Panc1 (cell line): ENCODE measurements around the gene NPR3. TPM values are rescaled to one million over a fixed set of nuclear protein-coding genes. Genes with fewer than 3 reads are reported as not detected.

ENCODE experiments used
- ATAC-seq: fragments of 200-7000 bp; cut with Tn5 transposase; 2 replicates; pipeline ENCODE4 v1.9.1; 2020; ENCODE audit warnings: mild to moderate bottlenecking, moderate library complexity
- BruUV-seq: library from RNA; stranded (reverse); fragments of 400-500 nt; replicated peaks from 2 replicates; lab custom pipeline; 2021; lab: Mats Ljungman, UMichigan
- CTCF ChIA-PET: fragments of 300-600 bp; sonication (Branson Sonifier 250); formaldehyde crosslinking; loops from one replicate; lab custom pipeline; 2022; ENCODE audit warnings: antibody characterized with exemption; lab: Charles Lee
- POLR2A ChIA-PET: fragments of 300-600 bp; sonication (Branson Sonifier 250); formaldehyde crosslinking; loops from one replicate; lab custom pipeline; 2022; ENCODE audit warnings: antibody characterized with exemption; lab: Charles Lee
- DNase-seq: peaks from one replicate; pipeline ENCODE4 v3.0.0-alpha.2; 2010; ENCODE audit warnings: low read depth, low spot score
- H3K27ac ChIP-seq: 2 replicates; pipeline ENCODE4 v1.5.1; 2011; ENCODE audit warnings: mild to moderate bottlenecking, low read length, inconsistent platforms
- H3K27me3 ChIP-seq: fragments of 200-500 bp; sonication (Bioruptor generic); 2 replicates; pipeline ENCODE4 v1.6.0; 2014; ENCODE audit warnings: low read length, inconsistent platforms; ENCODE audit not compliant: control insufficient read depth, insufficient read depth
- H3K36me3 ChIP-seq: fragments of 200-500 bp; sonication (Bioruptor generic); 2 replicates; pipeline ENCODE4 v1.5.1; 2014; ENCODE audit warnings: inconsistent platforms, mild to moderate bottlenecking, low read length, moderate library complexity; ENCODE audit not compliant: control insufficient read depth, insufficient read depth
- H3K4me1 ChIP-seq: 2 replicates; pipeline ENCODE4 v1.5.1; 2011; ENCODE audit warnings: inconsistent platforms, mild to moderate bottlenecking, low read length, moderate library complexity; ENCODE audit not compliant: control insufficient read depth, insufficient read depth
- H3K4me3 ChIP-seq, 2 experiments: 2 replicates each; pipeline ENCODE4 v1.5.1; 2011 to 2012; ENCODE audit warnings: low read depth in 2 of 2, low read length in 2 of 2, mild to moderate bottlenecking in 2 of 2, inconsistent platforms in 1 of 2, moderate library complexity in 1 of 2
- H3K9me3 ChIP-seq: fragments of 200-500 bp; sonication (Bioruptor generic); 2 replicates; pipeline ENCODE4 v1.5.1; 2014; ENCODE audit warnings: low read depth, mild to moderate bottlenecking, inconsistent platforms, low read length, moderate library complexity; ENCODE audit not compliant: control insufficient read depth, insufficient read depth
- POLR2AphosphoS5 ChIP-seq: IDR thresholded peaks from 2 replicates; pipeline ENCODE4 v1.6.1; 2012; ENCODE audit warnings: mild to moderate bottlenecking, low read depth, low read length, moderate library complexity
- SIN3A ChIP-seq: IDR thresholded peaks from 2 replicates; pipeline ENCODE4 v1.6.1; 2012; ENCODE audit warnings: low read depth, mild to moderate bottlenecking, low read length, moderate library complexity, borderline replicate concordance; ENCODE audit not compliant: insufficient read depth
- TCF7L2 ChIP-seq: IDR thresholded peaks from 2 replicates; pipeline ENCODE4 v1.6.1; 2011; ENCODE audit warnings: mild to moderate bottlenecking, low read depth, low read length, inconsistent platforms
- in situ Hi-C: cut with HindIII; loops from 2 replicates; pipeline ENCODE4 v1.10.0; 2016; ENCODE audit warnings: low sequenced_read_pairs, low pct_unique_long_range_greater_than_20kb
- intact Hi-C: fragments of 100-400 bp; cut with micrococcal nuclease; formaldehyde crosslinking; loops from one replicate; pipeline ENCODE4 v1.10.0; 2022; ENCODE audit not compliant: unreplicated experiment
- total RNA-seq: library from RNA; stranded (reverse); gene quantifications from one replicate; pipeline ENCODE4 v1.2.1, GENCODE V29; 2021; ENCODE audit not compliant: unreplicated experiment
- TF ChIP-seq, protein P1 (sequence below): fragments of 450-650 bp; IDR thresholded peaks from 2 replicates; pipeline ENCODE4 v1.5.1; 2017; ENCODE audit warnings: mild to moderate bottlenecking
- TF ChIP-seq, protein P2 (sequence below), 2 experiments: IDR thresholded peaks; 2 replicates each; pipeline ENCODE4 v1.6.1; 2011 to 2012; ENCODE audit warnings: low read depth in 2 of 2, control low read depth in 1 of 2, low read length in 1 of 2, mild to moderate bottlenecking in 1 of 2, moderate library complexity in 1 of 2; ENCODE audit not compliant: insufficient read depth in 1 of 2

The NPR3 gene
- total RNA-seq, 1 experiment from 2014 or later = 0.10 TPM

DNA sequence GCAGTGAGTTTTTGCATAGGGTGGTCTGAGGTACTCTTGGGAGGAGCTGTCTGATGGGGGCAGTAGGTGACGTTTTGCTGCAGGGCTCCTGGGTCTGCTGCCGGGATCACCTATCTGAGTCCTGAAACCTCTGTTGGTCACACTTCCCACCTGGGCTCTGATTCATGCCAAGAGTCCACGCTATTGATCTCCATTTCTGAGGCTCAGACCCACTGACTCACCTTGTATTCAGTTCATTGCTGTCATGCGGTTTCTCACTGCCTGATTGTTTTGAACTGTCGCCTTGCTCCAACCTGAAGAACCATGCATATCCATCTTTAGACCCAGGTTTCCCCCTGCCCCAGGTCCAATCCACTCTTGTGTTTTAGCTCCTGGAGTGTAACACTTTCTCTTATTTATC is 101.3 kb downstream of the NPR3 start:
- in situ Hi-C loops = no loop called here
- Histone ChIP-seq H3K9me3 (no peaks in the 10 kb centered on the region), H3K4me3 (no peak overlapping the region), H3K27me3 (no peaks in the 10 kb centered on the region), H3K4me1 (no peaks in the 10 kb centered on the region), H3K27ac (no peak overlapping the region), H3K36me3 (no peaks in the 10 kb centered on the region)
- no peak for ATAC-seq
- TF ChIP-seq, protein P1, sequence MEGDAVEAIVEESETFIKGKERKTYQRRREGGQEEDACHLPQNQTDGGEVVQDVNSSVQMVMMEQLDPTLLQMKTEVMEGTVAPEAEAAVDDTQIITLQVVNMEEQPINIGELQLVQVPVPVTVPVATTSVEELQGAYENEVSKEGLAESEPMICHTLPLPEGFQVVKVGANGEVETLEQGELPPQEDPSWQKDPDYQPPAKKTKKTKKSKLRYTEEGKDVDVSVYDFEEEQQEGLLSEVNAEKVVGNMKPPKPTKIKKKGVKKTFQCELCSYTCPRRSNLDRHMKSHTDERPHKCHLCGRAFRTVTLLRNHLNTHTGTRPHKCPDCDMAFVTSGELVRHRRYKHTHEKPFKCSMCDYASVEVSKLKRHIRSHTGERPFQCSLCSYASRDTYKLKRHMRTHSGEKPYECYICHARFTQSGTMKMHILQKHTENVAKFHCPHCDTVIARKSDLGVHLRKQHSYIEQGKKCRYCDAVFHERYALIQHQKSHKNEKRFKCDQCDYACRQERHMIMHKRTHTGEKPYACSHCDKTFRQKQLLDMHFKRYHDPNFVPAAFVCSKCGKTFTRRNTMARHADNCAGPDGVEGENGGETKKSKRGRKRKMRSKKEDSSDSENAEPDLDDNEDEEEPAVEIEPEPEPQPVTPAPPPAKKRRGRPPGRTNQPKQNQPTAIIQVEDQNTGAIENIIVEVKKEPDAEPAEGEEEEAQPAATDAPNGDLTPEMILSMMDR = no peak
- TF ChIP-seq TCF7L2 (no peak), POLR2AphosphoS5 (no peak), SIN3A (no peak)
- TF ChIP-seq, protein P2, sequence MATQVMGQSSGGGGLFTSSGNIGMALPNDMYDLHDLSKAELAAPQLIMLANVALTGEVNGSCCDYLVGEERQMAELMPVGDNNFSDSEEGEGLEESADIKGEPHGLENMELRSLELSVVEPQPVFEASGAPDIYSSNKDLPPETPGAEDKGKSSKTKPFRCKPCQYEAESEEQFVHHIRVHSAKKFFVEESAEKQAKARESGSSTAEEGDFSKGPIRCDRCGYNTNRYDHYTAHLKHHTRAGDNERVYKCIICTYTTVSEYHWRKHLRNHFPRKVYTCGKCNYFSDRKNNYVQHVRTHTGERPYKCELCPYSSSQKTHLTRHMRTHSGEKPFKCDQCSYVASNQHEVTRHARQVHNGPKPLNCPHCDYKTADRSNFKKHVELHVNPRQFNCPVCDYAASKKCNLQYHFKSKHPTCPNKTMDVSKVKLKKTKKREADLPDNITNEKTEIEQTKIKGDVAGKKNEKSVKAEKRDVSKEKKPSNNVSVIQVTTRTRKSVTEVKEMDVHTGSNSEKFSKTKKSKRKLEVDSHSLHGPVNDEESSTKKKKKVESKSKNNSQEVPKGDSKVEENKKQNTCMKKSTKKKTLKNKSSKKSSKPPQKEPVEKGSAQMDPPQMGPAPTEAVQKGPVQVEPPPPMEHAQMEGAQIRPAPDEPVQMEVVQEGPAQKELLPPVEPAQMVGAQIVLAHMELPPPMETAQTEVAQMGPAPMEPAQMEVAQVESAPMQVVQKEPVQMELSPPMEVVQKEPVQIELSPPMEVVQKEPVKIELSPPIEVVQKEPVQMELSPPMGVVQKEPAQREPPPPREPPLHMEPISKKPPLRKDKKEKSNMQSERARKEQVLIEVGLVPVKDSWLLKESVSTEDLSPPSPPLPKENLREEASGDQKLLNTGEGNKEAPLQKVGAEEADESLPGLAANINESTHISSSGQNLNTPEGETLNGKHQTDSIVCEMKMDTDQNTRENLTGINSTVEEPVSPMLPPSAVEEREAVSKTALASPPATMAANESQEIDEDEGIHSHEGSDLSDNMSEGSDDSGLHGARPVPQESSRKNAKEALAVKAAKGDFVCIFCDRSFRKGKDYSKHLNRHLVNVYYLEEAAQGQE (IDR thresholded peaks at IDR 0.05; ENCODE audit: insufficient read depth in 1 of 2, low read depth in 2 of 2, low read length in 1 of 2) = no peak
- CTCF ChIA-PET = no interaction called here
- intact Hi-C loops = no loop called here
- no TSS peak for BruUV-seq
- no peak for DNase-seq
- POLR2A ChIA-PET = no interaction called here

DNA sequence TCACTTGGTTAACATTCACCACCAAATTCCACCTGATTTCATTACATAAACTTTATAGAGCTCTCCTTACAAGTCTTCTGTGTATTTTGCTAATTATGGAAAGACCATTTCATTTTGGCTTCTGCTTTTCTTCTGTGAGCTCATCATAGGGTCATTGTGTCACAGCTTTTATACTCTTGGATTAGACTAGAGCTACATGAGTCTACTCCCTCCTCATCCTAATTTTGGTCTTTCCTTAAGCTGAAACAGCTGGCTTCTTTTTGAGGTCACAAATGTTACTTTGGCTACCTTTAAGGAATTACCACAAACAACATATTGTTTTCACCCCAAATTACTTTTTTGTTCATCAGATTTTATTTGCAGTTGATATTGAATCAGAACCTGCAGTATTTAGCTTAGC is 103.0 kb downstream of the NPR3 start:
- no TSS peak for BruUV-seq
- DNase-seq (no peak), ATAC-seq (no peak)
- H3K4me1 ChIP-seq = no peaks in the 10 kb centered on the region
- in situ Hi-C loops = no loop called here
- ChIA-PET POLR2A (no interaction called here), CTCF (no interaction called here)
- no peaks in the 10 kb centered on the region for H3K36me3 ChIP-seq
- H3K9me3 ChIP-seq = no peaks in the 10 kb centered on the region
- intact Hi-C loops = no loop called here
- no peak overlapping the region for H3K27ac ChIP-seq
- TF ChIP-seq, protein P2 (IDR thresholded peaks at IDR 0.05; ENCODE audit: insufficient read depth in 1 of 2, low read depth in 2 of 2, low read length in 1 of 2) = no peak
- no peak for TF ChIP-seq TCF7L2
- no peak for TF ChIP-seq SIN3A
- TF ChIP-seq, protein P1 = no peak
- TF ChIP-seq POLR2AphosphoS5 = no peak
- no peak overlapping the region for H3K4me3 ChIP-seq
- no peaks in the 10 kb centered on the region for H3K27me3 ChIP-seq
